Activated T-helper 17 cell treated with anti-CD3 and anti-CD28 coated beads, Interleukin-2, amount 50 U/mL, for 72 hours (primary cell): ENCODE measurements around the gene SEMA6A. TPM values are rescaled to one million over a fixed set of nuclear protein-coding genes. Genes with fewer than 3 reads are reported as not detected.
A peak's percentile ranks its signal among the peaks of the same experiment; 100 is the strongest.

Experiments used
- ATAC-seq: fragments of 150-1000 bp; cut with Tn5 transposase; replicated peaks from 2 replicates; pipeline ENCODE4 v1.10.0; 2021; ENCODE audit warnings: mild to moderate bottlenecking, moderate library complexity
- H3K27ac Mint-ChIP-seq: one replicate; pipeline ENCODE4 v1.8.0; 2022; ENCODE audit warnings: mixed read lengths
- H3K27me3 Mint-ChIP-seq: one replicate; pipeline ENCODE4 v1.8.0; 2022; ENCODE audit warnings: mixed read lengths
- H3K36me3 Mint-ChIP-seq: one replicate; pipeline ENCODE4 v1.8.0; 2022; ENCODE audit warnings: low read depth, mild to moderate bottlenecking, mixed read lengths
- H3K4me1 Mint-ChIP-seq: one replicate; pipeline ENCODE4 v1.8.0; 2022; ENCODE audit warnings: mixed read lengths
- H3K4me3 Mint-ChIP-seq: one replicate; pipeline ENCODE4 v1.8.0; 2022; ENCODE audit warnings: mild to moderate bottlenecking, mixed read lengths
- H3K9me3 Mint-ChIP-seq: one replicate; pipeline ENCODE4 v1.8.0; 2022; ENCODE audit warnings: mixed read lengths
- total RNA-seq, 2 donors: library from RNA; stranded (reverse); gene quantifications; one replicate each; pipeline ENCODE4 v1.2.3, GENCODE V29; 2022

SEMA6A gene
- total RNA-seq, 2 donors from 2014 or later, result 0.50 TPM; not detected in 1

DNA sequence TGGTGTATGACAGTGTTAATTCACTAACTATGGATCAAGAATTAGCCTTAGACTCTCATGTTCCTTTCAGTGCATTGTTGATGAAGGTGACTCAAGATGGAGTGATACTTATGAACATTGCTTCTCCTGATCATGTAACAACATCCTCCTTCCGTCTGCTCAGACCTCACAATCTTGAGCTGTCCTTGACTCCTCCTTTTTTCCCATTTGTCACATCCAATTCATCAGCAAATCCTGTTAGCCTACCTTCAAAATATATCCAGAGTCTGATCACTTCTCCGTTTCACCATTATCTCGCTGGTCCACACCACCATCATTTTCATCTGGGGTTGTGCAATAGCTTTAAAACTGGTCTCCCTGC, 9.2 kb upstream of the SEMA6A start:
- H3K36me3 Mint-ChIP-seq, result no peaks in the 10 kb centered on the region
- peaks cover 39% of the 10 kb centered on the region for H3K27me3 Mint-ChIP-seq
- ATAC-seq, result no peak
- H3K27ac Mint-ChIP-seq, result no peak overlapping the region
- no peaks in the 10 kb centered on the region for H3K4me1 Mint-ChIP-seq
- H3K4me3 Mint-ChIP-seq, result no peak overlapping the region
- no peaks in the 10 kb centered on the region for H3K9me3 Mint-ChIP-seq

DNA sequence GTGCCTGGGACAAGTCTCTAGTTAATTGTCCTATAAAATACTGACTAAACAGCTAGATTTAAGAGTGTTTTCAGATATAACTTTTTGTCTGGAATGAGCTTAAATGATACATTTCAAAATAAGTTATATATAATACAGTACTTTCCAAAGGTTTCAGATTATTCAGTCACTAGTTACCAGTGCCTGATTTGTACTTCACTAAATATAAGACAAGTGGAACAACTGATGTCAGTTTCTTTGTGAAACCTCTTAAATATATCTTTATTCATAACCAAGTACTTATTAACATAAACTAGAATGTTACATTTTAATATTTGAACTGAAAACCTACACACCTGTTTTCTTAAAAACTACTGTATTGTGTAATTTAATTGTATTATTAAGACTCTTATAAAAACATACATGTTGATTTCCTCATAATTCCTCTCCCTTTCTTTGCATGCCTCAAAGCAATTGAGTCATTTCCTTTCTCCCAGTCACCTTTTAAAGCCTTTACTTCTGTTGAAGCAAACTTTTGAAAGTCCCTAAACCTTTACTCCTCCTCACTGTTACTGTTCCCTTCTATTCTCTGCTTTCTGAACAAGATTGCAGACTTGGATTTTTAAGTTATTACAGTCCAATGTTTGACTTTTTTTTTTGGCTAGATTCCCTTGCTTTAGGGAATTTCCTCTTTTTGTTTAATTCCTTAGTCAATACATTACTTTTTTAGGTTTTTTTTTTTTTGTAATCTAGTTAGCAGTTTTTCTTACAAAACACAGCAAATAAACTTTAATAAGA, 8.7 kb upstream of the SEMA6A start:
- no peaks in the 10 kb centered on the region for H3K4me1 Mint-ChIP-seq
- ATAC-seq, result no peak
- no peaks in the 10 kb centered on the region for H3K9me3 Mint-ChIP-seq
- no peak overlapping the region for H3K4me3 Mint-ChIP-seq
- no peaks in the 10 kb centered on the region for H3K36me3 Mint-ChIP-seq
- peaks cover 43% of the 10 kb centered on the region for H3K27me3 Mint-ChIP-seq
- H3K27ac Mint-ChIP-seq, result no peak overlapping the region

DNA sequence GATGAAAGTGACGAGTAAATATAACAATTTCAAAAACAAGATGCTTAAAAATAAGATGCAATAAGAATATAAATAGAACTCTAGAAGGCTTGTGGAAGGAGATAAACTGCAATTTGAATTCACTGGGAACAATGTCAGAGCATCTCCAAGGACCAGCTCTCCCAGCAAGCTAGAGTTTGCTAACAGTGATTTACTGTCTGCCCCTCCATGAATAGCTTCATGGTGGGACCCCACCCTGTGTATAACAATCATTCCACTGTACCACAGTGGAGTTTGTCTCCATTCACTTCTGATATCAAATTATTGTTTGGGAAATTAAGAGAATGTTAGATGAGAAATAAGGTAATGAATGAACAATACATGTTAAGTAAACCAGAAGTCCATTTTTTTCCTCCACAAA, 7.3 kb upstream of the SEMA6A start:
- peaks cover 40% of the 10 kb centered on the region for H3K27me3 Mint-ChIP-seq
- no peak for ATAC-seq
- no peaks in the 10 kb centered on the region for H3K9me3 Mint-ChIP-seq
- H3K4me3 Mint-ChIP-seq, result no peak overlapping the region
- H3K4me1 Mint-ChIP-seq, result no peaks in the 10 kb centered on the region
- no peaks in the 10 kb centered on the region for H3K36me3 Mint-ChIP-seq
- H3K27ac Mint-ChIP-seq, result no peak overlapping the region

DNA sequence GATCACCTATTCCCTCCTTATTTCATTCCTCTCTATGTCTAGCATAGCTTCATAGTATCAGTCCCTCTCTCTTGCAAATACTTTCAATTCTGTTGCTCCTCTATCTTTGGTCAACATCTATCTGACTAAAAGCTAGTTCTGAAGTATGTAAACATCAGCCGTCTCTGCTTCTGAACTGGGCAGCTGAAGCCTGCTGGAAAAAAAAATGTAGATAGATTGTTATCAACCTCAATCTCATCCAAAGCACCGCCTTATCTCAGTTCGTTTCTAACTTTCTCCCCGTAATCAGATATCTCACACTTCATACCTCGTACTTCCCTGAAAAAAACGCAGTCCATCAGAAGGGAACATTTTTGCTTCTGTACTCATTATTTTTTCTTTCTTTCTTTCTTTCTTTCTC, 4.5 kb upstream of the SEMA6A start:
- peaks cover 7% of the 10 kb centered on the region for H3K4me1 Mint-ChIP-seq
- H3K36me3 Mint-ChIP-seq, result peaks cover 3% of the 10 kb centered on the region
- H3K27me3 Mint-ChIP-seq, result peaks cover 41% of the 10 kb centered on the region
- H3K9me3 Mint-ChIP-seq, result no peaks in the 10 kb centered on the region
- no peak overlapping the region for H3K4me3 Mint-ChIP-seq
- no peak for ATAC-seq
- H3K27ac Mint-ChIP-seq, result no peak overlapping the region

DNA sequence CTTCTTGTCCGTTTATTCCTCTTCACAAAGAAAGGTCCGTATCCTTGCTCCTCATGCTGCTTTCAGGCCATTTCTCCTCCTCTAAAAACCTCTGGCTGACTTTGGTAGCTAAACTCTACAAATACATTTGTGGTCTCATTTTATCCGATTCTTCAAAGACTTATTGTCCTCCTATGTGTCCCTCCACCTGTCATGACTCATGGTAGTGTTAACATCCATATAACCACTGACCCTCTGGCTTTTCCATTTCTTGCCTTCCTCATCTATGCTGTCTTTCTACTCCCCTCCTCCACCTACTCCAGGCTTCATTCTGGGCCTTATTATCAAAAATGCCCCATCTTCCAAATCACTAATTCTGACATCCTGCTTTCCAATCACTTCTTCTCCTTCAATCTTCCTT, 4.1 kb upstream of the SEMA6A start:
- Mint-ChIP-seq H3K36me3 (peaks cover 5% of the 10 kb centered on the region), H3K9me3 (no peaks in the 10 kb centered on the region), H3K27me3 (peaks cover 39% of the 10 kb centered on the region), H3K4me1 (peaks cover 7% of the 10 kb centered on the region), H3K27ac (no peak overlapping the region), H3K4me3 (no peak overlapping the region)
- no peak for ATAC-seq

DNA sequence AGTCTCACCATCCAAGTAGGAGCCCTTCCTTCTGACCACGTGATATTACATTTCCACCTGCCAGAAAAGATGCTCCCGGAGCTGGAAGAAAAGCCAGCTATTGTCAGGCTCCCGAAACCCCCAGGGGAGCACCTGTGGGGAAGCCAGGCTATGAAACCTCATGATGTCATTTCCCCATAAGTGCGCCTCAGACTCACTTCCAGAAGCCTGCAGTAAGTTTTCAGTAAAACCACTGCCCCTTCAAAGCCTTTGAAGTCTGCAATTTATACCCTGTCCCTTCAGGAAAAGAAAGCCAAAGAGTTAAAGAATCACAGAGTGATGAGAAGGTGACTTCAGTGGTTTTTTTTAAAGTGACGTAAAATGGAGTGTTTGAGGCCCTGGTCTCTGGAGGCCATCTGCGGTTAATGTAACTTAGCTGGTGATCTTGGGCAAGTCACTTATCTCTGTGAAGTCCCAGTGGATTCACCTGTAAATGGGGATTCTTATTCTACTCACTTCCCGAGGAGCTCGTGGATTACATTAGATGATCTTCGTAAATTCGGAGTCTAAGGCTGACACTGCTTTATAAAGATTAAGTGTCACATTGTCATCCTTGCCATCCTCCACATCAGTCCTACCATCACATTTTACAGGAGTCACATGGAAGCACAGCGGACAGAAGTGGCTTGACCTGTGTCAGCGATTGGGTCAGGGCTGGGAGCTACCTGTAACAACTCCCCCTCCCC, 2.6 kb upstream of the SEMA6A start:
- Mint-ChIP-seq H3K27ac (no peak overlapping the region), H3K36me3 (peaks cover 5% of the 10 kb centered on the region), H3K9me3 (no peaks in the 10 kb centered on the region), H3K27me3 (peaks cover 44% of the 10 kb centered on the region), H3K4me1 (peaks cover 7% of the 10 kb centered on the region), H3K4me3 (no peak overlapping the region)
- peak; percentile 61 for ATAC-seq

DNA sequence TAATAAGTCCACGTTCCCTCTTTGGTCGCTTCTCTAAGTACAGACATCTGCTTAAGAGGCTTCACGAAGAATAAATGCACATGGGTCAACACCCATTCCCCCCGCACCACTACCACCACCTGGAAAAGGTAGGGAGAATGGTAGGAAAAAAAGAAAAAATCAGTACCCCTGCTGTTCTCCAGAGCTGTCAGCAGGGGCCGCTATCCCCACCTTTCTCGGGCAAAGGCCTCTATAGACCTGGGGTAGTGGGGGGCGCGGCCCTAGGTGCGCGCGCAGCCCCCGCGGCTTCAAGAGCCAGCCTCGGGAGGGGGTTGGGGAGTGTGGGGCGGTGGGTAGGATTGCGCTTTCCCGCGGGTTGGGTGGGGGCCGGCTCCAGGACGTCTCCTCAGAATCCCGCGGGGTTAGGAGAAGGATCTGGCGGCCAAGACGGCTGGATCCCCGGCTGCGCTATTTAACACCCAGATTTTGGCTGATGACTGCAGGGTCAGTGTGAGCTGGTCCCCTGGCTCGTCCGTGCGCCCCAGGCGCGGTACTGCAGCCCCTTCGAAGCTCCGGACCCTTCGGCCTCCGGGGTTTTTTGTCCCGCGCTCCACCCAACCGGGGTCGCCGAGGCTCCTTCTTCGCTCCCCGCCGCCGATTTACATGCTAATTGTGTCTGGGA, 1.6 kb upstream of the SEMA6A start:
- Mint-ChIP-seq H3K27ac (no peak overlapping the region), H3K4me1 (peaks cover 7% of the 10 kb centered on the region), H3K27me3 (peaks cover 48% of the 10 kb centered on the region), H3K36me3 (peaks cover 5% of the 10 kb centered on the region), H3K4me3 (peak overlapping the region; percentile 68), H3K9me3 (no peaks in the 10 kb centered on the region)
- peak; percentile 43 for ATAC-seq

DNA sequence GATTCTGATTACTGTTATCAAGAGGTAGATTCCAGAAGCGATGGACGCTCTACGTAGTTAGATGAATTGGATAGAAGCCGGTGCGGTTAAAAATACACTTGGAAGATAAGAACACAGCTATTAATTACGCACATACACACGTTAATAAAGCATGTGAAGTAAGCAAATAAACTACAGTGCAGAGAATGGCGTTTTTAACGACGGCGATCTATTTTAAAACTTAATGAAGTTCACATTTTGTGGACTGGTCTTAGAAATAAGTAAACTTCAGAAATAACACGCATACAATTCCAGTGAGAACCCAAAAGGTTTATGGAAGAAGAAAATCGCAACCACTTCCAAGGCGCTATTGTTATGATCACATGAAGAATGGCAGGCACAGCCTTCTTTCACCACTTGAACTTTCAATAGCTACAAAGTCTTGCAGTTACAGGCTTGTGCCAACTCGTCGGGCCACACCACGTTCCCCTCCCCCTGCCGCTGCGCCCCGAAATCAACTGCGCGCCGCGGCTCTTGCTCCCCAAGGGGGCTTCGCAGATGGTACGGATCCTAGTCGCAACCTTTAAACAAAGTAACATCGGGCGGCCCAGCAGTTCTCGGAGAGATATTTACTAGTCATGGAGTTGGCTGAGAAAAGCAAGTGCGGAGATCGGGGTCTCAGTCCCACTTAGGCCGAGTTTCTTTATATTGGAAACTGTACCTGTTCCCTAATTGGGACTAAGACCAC, 866 bp upstream of the SEMA6A start:
- peaks cover 7% of the 10 kb centered on the region for H3K4me1 Mint-ChIP-seq
- no peak for ATAC-seq
- peaks cover 50% of the 10 kb centered on the region for H3K27me3 Mint-ChIP-seq
- H3K4me3 Mint-ChIP-seq, result peak overlapping the region; percentile 68
- no peaks in the 10 kb centered on the region for H3K9me3 Mint-ChIP-seq
- no peak overlapping the region for H3K27ac Mint-ChIP-seq
- H3K36me3 Mint-ChIP-seq, result peaks cover 5% of the 10 kb centered on the region

DNA sequence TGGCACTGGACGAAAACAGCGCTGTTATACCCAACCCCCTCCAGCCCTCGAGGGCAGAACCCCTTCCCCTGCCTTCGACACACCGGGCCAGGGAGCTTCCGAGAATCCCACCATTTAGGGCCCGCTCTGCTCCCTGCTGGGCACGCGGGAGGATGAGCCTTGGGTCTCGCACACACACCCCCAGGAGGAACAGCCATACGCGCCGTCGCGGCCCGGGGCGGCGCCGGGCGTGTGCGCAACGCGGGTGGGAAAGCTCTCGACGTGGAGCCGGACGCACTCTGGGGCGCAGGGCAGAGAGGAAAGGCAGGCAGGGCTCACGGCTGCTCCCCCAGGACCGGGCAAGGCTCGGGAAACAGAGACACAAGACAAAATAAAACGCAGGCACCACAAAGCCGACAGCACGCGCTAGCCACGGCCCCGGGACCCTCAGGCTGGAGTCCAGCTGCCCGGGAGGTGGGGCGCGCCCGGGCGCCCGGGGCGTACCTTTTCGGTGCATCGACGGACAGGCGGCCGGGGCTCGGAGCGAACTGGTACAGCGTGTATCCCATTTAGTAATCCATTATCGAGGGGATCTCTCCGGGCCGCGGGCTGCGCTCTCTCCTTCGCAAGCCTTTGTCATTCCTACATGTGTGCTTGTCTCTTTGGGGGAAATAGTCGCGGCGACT, 789 bp downstream of the SEMA6A start:
- ATAC-seq, result no peak
- H3K36me3 Mint-ChIP-seq, result peaks cover 5% of the 10 kb centered on the region
- peak overlapping the region; percentile 68 for H3K4me3 Mint-ChIP-seq
- no peaks in the 10 kb centered on the region for H3K9me3 Mint-ChIP-seq
- H3K4me1 Mint-ChIP-seq, result peaks cover 7% of the 10 kb centered on the region
- H3K27ac Mint-ChIP-seq, result no peak overlapping the region
- H3K27me3 Mint-ChIP-seq, result peaks cover 58% of the 10 kb centered on the region

DNA sequence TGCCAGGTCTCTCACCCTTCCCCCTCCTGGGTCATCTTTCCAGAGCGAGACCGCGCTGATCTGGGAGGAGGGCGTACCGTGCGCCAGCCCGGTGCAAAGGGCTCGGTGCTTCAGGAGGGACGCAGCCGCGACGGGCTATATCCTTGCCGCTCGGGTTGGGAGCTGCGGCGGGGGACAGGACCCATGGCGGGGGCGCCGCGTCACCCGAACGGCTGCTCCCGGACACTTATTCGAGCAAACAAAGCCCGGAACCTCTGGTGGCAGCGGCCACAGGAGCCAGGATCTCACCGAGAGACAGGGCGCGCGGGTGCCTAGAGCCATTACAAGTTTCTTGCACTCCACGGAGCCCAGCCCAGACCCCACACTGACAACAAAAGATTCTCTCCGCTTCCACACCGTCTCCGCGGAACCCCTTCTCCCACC, 1.3 kb downstream of the SEMA6A start:
- H3K4me3 Mint-ChIP-seq, result peak overlapping the region; percentile 68
- no peak for ATAC-seq
- H3K36me3 Mint-ChIP-seq, result peaks cover 5% of the 10 kb centered on the region
- H3K9me3 Mint-ChIP-seq, result no peaks in the 10 kb centered on the region
- no peak overlapping the region for H3K27ac Mint-ChIP-seq
- H3K4me1 Mint-ChIP-seq, result peaks cover 7% of the 10 kb centered on the region
- H3K27me3 Mint-ChIP-seq, result peaks cover 55% of the 10 kb centered on the region

DNA sequence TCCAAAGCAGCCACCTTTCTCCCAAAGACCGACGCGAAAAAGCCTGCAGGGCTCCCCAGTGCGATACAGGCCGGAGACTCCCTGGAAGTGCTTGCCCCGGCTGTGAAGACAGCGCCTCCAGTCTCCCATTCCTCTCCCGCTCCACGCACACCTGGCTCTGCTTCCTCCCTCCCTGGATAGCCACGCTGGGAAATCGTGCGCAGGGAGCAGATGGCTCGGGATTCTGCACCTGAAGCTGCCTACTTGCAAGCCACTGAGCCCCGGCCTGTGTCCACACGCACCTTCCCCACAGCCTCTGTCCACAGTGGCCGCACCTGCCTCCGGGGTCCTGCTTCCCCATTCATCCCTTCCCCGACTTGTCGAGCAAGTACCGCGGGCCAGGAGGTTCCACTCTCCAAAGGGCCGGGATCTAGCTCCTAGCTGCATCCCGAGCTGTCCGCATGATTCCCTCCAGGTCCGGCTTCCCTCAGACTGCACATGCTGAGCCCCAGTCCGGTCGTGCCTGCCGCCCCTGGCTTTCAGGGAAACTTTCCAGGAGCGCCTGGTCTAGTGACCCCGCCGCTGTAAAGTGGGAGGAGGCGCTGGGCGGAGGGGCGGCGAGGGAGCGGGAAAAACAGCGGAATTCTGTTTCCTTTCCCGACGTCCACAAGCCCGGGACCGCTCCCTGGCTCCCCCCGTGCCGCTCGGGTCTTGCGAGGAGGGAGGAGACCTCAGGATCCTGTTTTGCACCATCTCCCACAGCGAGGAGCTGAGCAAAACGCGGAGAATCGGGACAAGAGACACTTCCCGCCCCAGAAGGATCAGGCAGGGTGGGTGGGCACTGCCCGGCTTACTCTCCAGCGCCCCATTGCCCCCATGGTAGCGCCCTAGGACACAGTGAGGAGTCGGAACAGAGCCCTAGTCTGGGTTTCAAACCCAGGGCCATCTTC, 2.0 kb downstream of the SEMA6A start:
- H3K4me3 Mint-ChIP-seq, result peak overlapping the region; percentile 68
- ATAC-seq, result no peak
- H3K27ac Mint-ChIP-seq, result no peak overlapping the region
- peaks cover 7% of the 10 kb centered on the region for H3K4me1 Mint-ChIP-seq
- peaks cover 5% of the 10 kb centered on the region for H3K36me3 Mint-ChIP-seq
- H3K9me3 Mint-ChIP-seq, result no peaks in the 10 kb centered on the region
- peaks cover 58% of the 10 kb centered on the region for H3K27me3 Mint-ChIP-seq

DNA sequence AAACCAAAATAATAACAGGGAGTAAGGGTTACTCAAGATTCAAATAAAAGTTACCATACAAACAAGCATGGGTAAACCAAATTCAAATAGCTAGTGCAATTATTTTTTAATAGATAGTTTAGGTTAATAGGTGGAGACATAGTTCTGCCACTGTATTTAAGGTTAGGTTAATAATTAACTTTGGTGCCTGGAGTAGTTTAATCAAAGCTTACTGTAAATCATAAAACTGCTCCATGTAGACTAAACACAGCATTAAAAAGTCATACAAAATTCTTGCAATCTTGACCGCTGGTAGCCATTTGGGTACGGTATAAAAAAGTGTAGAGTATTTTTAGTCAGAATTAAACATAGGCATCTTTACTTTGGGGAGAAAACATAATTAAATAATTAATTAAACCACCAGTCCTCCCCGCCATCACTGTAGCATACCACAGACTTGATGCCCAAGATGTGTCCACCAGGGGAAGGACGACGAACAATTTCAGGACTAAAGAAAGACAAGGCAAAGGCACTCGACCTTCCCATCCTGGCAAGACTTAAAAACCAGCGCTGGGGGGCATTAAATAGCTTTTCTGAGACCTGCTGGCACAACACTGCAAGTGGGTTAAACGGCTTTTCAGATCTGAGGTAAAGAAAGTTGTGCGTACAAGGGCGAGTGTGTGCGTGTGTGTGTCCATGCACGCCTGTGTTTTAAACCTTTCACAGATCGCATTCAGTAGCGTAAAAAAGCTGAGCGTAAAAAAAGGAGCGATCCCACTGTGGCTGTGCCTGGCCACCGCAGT, 2.9 kb downstream of the SEMA6A start:
- no peaks in the 10 kb centered on the region for H3K9me3 Mint-ChIP-seq
- no peak overlapping the region for H3K4me3 Mint-ChIP-seq
- peaks cover 7% of the 10 kb centered on the region for H3K4me1 Mint-ChIP-seq
- no peak overlapping the region for H3K27ac Mint-ChIP-seq
- H3K27me3 Mint-ChIP-seq, result peaks cover 63% of the 10 kb centered on the region
- H3K36me3 Mint-ChIP-seq, result peaks cover 5% of the 10 kb centered on the region
- ATAC-seq, result no peak

DNA sequence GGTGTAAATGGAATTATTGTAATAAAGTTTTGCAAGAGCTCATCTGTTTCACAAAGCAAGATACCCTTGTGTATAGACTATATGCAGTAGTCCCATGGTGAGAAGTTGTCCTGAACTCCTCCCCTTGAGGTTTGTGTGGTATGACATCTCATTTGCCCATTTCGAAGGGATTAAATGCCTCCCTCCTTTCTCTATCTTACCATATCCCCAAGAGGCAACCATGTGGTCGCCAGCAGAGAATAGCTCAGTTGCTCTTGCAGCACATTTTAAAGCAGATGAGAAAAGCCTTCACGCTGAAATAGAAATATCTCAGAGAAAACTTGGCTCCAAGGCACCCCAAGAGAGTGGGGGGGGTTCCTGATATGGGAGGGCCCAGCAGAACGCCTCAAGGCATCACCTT, 4.6 kb downstream of the SEMA6A start:
- no peak overlapping the region for H3K27ac Mint-ChIP-seq
- H3K4me3 Mint-ChIP-seq, result no peak overlapping the region
- H3K9me3 Mint-ChIP-seq, result no peaks in the 10 kb centered on the region
- peaks cover under 1% of the 10 kb centered on the region for H3K4me1 Mint-ChIP-seq
- H3K27me3 Mint-ChIP-seq, result peaks cover 53% of the 10 kb centered on the region
- ATAC-seq, result no peak
- H3K36me3 Mint-ChIP-seq, result peaks cover 5% of the 10 kb centered on the region
